Left ventricle myocardium inferior (tissue), 1 donor: ENCODE measurements around the gene TRMT1. TPM values are rescaled to one million over a fixed set of nuclear protein-coding genes. Genes with fewer than 3 reads are reported as not detected.
A peak's percentile ranks its signal among the peaks of the same experiment; 100 is the strongest.

ENCODE experiments used
- DNase-seq: peaks from one replicate; pipeline ENCODE4 v3.0.0-alpha.2; 2020
- H3K27ac ChIP-seq: fragments of 200-600 bp; replicated peaks from 2 replicates; pipeline ENCODE4 v1.8.0; 2021
- H3K27me3 ChIP-seq: fragments of 200-600 bp; 2 replicates; pipeline ENCODE4 v1.8.0; 2021; ENCODE audit warnings: low read depth
- H3K36me3 ChIP-seq: fragments of 200-600 bp; 2 replicates; pipeline ENCODE4 v1.8.0; 2021
- H3K4me1 ChIP-seq: fragments of 200-600 bp; 2 replicates; pipeline ENCODE4 v1.8.0; 2021
- H3K4me3 ChIP-seq: fragments of 200-600 bp; 2 replicates; pipeline ENCODE4 v1.8.0; 2021; ENCODE audit warnings: mild to moderate bottlenecking, moderate library complexity
- H3K9me3 ChIP-seq: fragments of 200-600 bp; replicated peaks from 2 replicates; pipeline ENCODE4 v1.8.0; 2021
- CTCF ChIP-seq: fragments of 200-600 bp; IDR thresholded peaks from 2 replicates; pipeline ENCODE4 v1.8.0; 2021; ENCODE audit warnings: antibody characterized with exemption, mild to moderate bottlenecking, borderline replicate concordance
- intact Hi-C: fragments of 100-400 bp; cut with micrococcal nuclease; formaldehyde crosslinking; loops from one replicate; pipeline ENCODE4 v1.11.0; 2022
- total RNA-seq: library from RNA; stranded (reverse); fragmentation: NEBNext Ultra II Directional; extraction: Animal tissue kit (Norgen Biotek cat#: 25700); gene quantifications from one replicate; pipeline ENCODE4 v1.2.1, GENCODE V29; 2021
- donor health status: DM: no; HTN: yes; CAD: no; lungs with severe emphysema.

TRMT1 gene
- total RNA-seq, 1 donor from 2014 or later, result 19.6 TPM

- TF ChIP-seq CTCF, result no peak
- Histone ChIP-seq H3K4me3 (peak overlapping the region; percentile 14), H3K27ac (peak overlapping the region; percentile 86), H3K9me3 (no peaks in the 10 kb centered on the region), H3K36me3 (peaks cover 31% of the 10 kb centered on the region), H3K4me1 (peaks cover 74% of the 10 kb centered on the region), H3K27me3 (no peaks in the 10 kb centered on the region)
- no peak for DNase-seq
- intact Hi-C loops, result no loop called here
Observed at GRCh38 chr19:13078897-13079541, 37.5 kb downstream of the TRMT1 start.

GRCh38 chr19:13078381-13078780, 38.2 kb downstream of the TRMT1 start:
- Histone ChIP-seq H3K27me3 (no peaks in the 10 kb centered on the region), H3K27ac (peak overlapping the region; percentile 86), H3K4me1 (peaks cover 73% of the 10 kb centered on the region), H3K36me3 (peaks cover 31% of the 10 kb centered on the region), H3K9me3 (no peaks in the 10 kb centered on the region), H3K4me3 (no peak overlapping the region)
- DNase-seq, result no peak
- no peak for TF ChIP-seq CTCF
- intact Hi-C loops, result no loop called here

GRCh38 chr19:13077240-13077639, 39.3 kb downstream of the TRMT1 start:
- Histone ChIP-seq H3K9me3 (no peaks in the 10 kb centered on the region), H3K4me3 (no peak overlapping the region), H3K36me3 (peaks cover 35% of the 10 kb centered on the region), H3K4me1 (peaks cover 68% of the 10 kb centered on the region), H3K27me3 (no peaks in the 10 kb centered on the region), H3K27ac (peak overlapping the region; percentile 86)
- no peak for TF ChIP-seq CTCF
- intact Hi-C loops, result no loop called here
- no peak for DNase-seq

- H3K4me1 ChIP-seq, result peaks cover 68% of the 10 kb centered on the region
- intact Hi-C loops, result no loop called here
- peak overlapping the region; percentile 86 for H3K27ac ChIP-seq
- no peaks in the 10 kb centered on the region for H3K9me3 ChIP-seq
- peaks cover 35% of the 10 kb centered on the region for H3K36me3 ChIP-seq
- no peak for TF ChIP-seq CTCF
- no peak overlapping the region for H3K4me3 ChIP-seq
- no peaks in the 10 kb centered on the region for H3K27me3 ChIP-seq
- DNase-seq, result no peak
Observed at GRCh38 chr19:13076787-13077186, 39.8 kb downstream of the TRMT1 start.

- intact Hi-C loops, result no loop called here
- peaks cover 35% of the 10 kb centered on the region for H3K36me3 ChIP-seq
- peaks cover 68% of the 10 kb centered on the region for H3K4me1 ChIP-seq
- no peaks in the 10 kb centered on the region for H3K9me3 ChIP-seq
- no peaks in the 10 kb centered on the region for H3K27me3 ChIP-seq
- H3K27ac ChIP-seq, result peak overlapping the region; percentile 86
- no peak for TF ChIP-seq CTCF
- no peak for DNase-seq
- no peak overlapping the region for H3K4me3 ChIP-seq
Observed at GRCh38 chr19:13076320-13076719, 40.2 kb downstream of the TRMT1 start.
